Measurements from ENCODE around the gene DLX4.

DNA sequence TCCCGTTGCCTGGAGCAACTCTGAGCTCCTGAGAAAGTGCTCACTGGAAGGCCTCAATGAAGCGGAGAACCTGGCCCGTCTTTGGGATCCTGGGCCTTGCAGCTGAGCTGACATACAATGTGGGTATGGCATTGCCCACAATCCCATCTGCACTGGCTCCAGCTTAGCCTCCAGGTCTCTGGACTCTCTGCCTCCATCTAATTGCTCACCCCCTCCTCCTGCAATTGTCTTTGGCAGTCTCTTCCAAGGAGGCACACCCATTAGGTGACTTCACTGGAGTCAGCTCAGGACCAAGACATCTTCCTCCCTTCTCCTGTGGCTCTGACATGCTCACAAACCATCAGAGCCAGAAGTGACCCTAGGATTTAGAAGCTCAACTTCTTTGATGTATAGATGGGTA, 1.5 kb downstream of the DLX4 start:
- TF ChIP-seq, protein P1, sequence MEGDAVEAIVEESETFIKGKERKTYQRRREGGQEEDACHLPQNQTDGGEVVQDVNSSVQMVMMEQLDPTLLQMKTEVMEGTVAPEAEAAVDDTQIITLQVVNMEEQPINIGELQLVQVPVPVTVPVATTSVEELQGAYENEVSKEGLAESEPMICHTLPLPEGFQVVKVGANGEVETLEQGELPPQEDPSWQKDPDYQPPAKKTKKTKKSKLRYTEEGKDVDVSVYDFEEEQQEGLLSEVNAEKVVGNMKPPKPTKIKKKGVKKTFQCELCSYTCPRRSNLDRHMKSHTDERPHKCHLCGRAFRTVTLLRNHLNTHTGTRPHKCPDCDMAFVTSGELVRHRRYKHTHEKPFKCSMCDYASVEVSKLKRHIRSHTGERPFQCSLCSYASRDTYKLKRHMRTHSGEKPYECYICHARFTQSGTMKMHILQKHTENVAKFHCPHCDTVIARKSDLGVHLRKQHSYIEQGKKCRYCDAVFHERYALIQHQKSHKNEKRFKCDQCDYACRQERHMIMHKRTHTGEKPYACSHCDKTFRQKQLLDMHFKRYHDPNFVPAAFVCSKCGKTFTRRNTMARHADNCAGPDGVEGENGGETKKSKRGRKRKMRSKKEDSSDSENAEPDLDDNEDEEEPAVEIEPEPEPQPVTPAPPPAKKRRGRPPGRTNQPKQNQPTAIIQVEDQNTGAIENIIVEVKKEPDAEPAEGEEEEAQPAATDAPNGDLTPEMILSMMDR (IDR thresholded peaks at IDR 0.05) = no peak
- no peak for TF ChIP-seq ZFX (IDR thresholded peaks at IDR 0.05; ENCODE audit: borderline replicate concordance)
